Thyroid gland (tissue), 4 donors: Measurements from ENCODE around the gene PFN3. TPM values are rescaled to one million over a fixed set of nuclear protein-coding genes. Genes with fewer than 3 reads are reported as not detected.

Experiments used
- DNase-seq, 2 donors: peaks; one replicate each; pipeline ENCODE4 v3.0.0-alpha.2; 2019
- H3K27ac ChIP-seq, 3 donors: fragments of 200-600 bp; sonication (generic); 1 replicate in 2 of 3; 2 replicates in 1 of 3; pipeline ENCODE4 v1.5.1; 2016 to 2019; ENCODE audit warnings: mild to moderate bottlenecking in 1 of 3, moderate library complexity in 1 of 3
- H3K27me3 ChIP-seq: fragments of 200-600 bp; sonication (generic); one replicate; pipeline ENCODE4 v1.5.1; 2019
- H3K36me3 ChIP-seq, 2 donors: fragments of 200-600 bp; sonication (generic); one replicate each; pipeline ENCODE4 v1.5.1; 2016 to 2019
- H3K4me1 ChIP-seq, 2 donors: fragments of 200-600 bp; sonication (generic); one replicate each; pipeline ENCODE4 v1.5.1; 2017 to 2019
- H3K4me3 ChIP-seq, 3 donors: fragments of 200-600 bp; sonication (generic); replicated peaks in 1 of 3; 1 replicate in 2 of 3; 2 replicates in 1 of 3; pipeline ENCODE4 v1.5.1; 2016; ENCODE audit warnings: mild to moderate bottlenecking in 1 of 3
- H3K9me3 ChIP-seq: fragments of 200-600 bp; sonication (generic); one replicate; pipeline ENCODE4 v1.5.1; 2017
- CTCF ChIP-seq, 6 experiments: fragments of 200-600 bp in 3 of 6; fragments of 450-650 bp in 3 of 6; sonication (generic) in 3 of 6; IDR thresholded peaks; one replicate each; pipeline ENCODE4 v1.5.1; 2016 to 2019; ENCODE audit warnings: antibody characterized with exemption in 6 of 6, mild to moderate bottlenecking in 2 of 6, inconsistent platforms in 1 of 6, moderate library complexity in 1 of 6
- POLR2A ChIP-seq, 2 donors: fragments of 450-650 bp; IDR thresholded peaks; one replicate each; pipeline ENCODE4 v1.6.1; 2017; ENCODE audit warnings: antibody characterized with exemption in 2 of 2, mild to moderate bottlenecking in 2 of 2, moderate library complexity in 1 of 2
- WGBS, 2 donors: methylation state at CpG; one replicate each; pipeline ENCODE4 v1.1.5; 2017; 5-methylcytosine and 5-hydroxymethylcytosine counted together
- intact Hi-C: fragments of 100-400 bp; cut with DNase I; formaldehyde crosslinking; loops from one replicate; pipeline ENCODE4 v1.15.1; 2023
- total RNA-seq, 4 donors: library from RNA; depleted of rRNA; stranded (reverse); fragments of >200 nt; gene quantifications; one replicate each; pipeline ENCODE4 v1.2.3, GENCODE V29; 2016

The PFN3 gene
- total RNA-seq, 4 donors from 2014 or later, result not detected

GRCh38 chr5:177359860-177360259 is 40.6 kb downstream of the PFN3 start:
- no peaks in the 10 kb centered on the region for H3K27me3 ChIP-seq
- 76 to 90% methylated on average over 3 of the region's 3 CpGs for WGBS, 2 donors
- no peak overlapping the region for H3K27ac ChIP-seq
- TF ChIP-seq CTCF (IDR thresholded peaks at IDR 0.05) (no peak), POLR2A (IDR thresholded peaks at IDR 0.05) (no peak)
- H3K9me3 ChIP-seq, result no peaks in the 10 kb centered on the region
- no peaks in the 10 kb centered on the region for H3K36me3 ChIP-seq
- peaks cover 12 to 23% of the 10 kb centered on the region in 2 donors for H3K4me1 ChIP-seq
- DNase-seq, result no peak
- intact Hi-C loops, result no loop called here
- no peak overlapping the region for H3K4me3 ChIP-seq

- no peak for DNase-seq
- intact Hi-C loops, result no loop called here
- Histone ChIP-seq H3K9me3 (no peaks in the 10 kb centered on the region), H3K4me1 (peaks cover 12 to 23% of the 10 kb centered on the region in 2 donors), H3K4me3 (no peak overlapping the region), H3K27ac (no peak overlapping the region), H3K27me3 (no peaks in the 10 kb centered on the region), H3K36me3 (no peaks in the 10 kb centered on the region)
- TF ChIP-seq POLR2A (IDR thresholded peaks at IDR 0.05) (no peak), CTCF (IDR thresholded peaks at IDR 0.05) (no peak)
- 83 to 88% methylated on average over 4 to 6 of the region's 6 CpGs for WGBS, 2 donors
Measured at GRCh38 chr5:177359451-177359851, 41.0 kb downstream of the PFN3 start.

GRCh38 chr5:177358370-177358819 is 42.1 kb downstream of the PFN3 start:
- H3K4me3 ChIP-seq, result no peak overlapping the region
- H3K36me3 ChIP-seq, result no peaks in the 10 kb centered on the region
- TF ChIP-seq POLR2A (IDR thresholded peaks at IDR 0.05) (no peak), CTCF (IDR thresholded peaks at IDR 0.05) (no peak)
- WGBS, 2 donors, result 6 to 75% methylated on average over 3 to 4 of the region's 5 CpGs
- no peak for DNase-seq
- no peaks in the 10 kb centered on the region for H3K9me3 ChIP-seq
- no peaks in the 10 kb centered on the region for H3K27me3 ChIP-seq
- H3K27ac ChIP-seq, result no peak overlapping the region
- H3K4me1 ChIP-seq, result peaks cover 12 to 13% of the 10 kb centered on the region in 2 donors
- intact Hi-C loops, result no loop called here

GRCh38 chr5:177357459-177358351 is 42.8 kb downstream of the PFN3 start, which contains the start of gene RGS14:
Gene RGS14 (plus strand): TSS chr5:177357924. CDS start chr5:177358025, 101 bp downstream.
- DNase-seq, result no peak
- H3K4me3 ChIP-seq, result peak within 1 kb of the TSS in 1 of 3 donors; percentile 9
- no peaks in the 10 kb centered on the region for H3K27me3 ChIP-seq
- no peaks in the 10 kb centered on the region for H3K9me3 ChIP-seq
- no peak within 1 kb of the TSS for H3K27ac ChIP-seq
- intact Hi-C loops, result no loop called here
- 52 to 62% methylated on average over 14 to 28 of the region's 37 CpGs for WGBS, 2 donors
- H3K4me1 ChIP-seq, result peaks cover 9 to 12% of the 10 kb centered on the region in 2 donors
- TF ChIP-seq CTCF (IDR thresholded peaks at IDR 0.05), result no peak
- no peak for TF ChIP-seq POLR2A (IDR thresholded peaks at IDR 0.05)
- no peaks in the 10 kb centered on the region for H3K36me3 ChIP-seq

- no peaks in the 10 kb centered on the region for H3K27me3 ChIP-seq
- H3K9me3 ChIP-seq, result no peaks in the 10 kb centered on the region
- no peak for DNase-seq
- peaks cover 3 to 11% of the 10 kb centered on the region in 2 donors for H3K4me1 ChIP-seq
- no peak overlapping the region for H3K4me3 ChIP-seq
- TF ChIP-seq CTCF (IDR thresholded peaks at IDR 0.05) (no peak), POLR2A (IDR thresholded peaks at IDR 0.05) (no peak)
- WGBS, 2 donors, result 82 to 89% methylated on average over 3 to 4 of the region's 5 CpGs
- no peak overlapping the region for H3K27ac ChIP-seq
- intact Hi-C loops, result no loop called here
- H3K36me3 ChIP-seq, result no peaks in the 10 kb centered on the region
Measured at GRCh38 chr5:177357146-177357458, 43.4 kb downstream of the PFN3 start.
